IMR-90 (cell line): ENCODE results near the gene PIAS1. TPM values are rescaled to one million over a fixed set of nuclear protein-coding genes. Genes with fewer than 3 reads are reported as not detected.

ENCODE experiments used
- ATAC-seq: fragments of 200-7000 bp; cut with Tn5 transposase; 2 replicates; pipeline ENCODE4 v1.9.1; 2020; ENCODE audit warnings: low read depth, mild to moderate bottlenecking, moderate library complexity
- BruUV-seq: library from RNA; stranded (reverse); fragments of 400-500 nt; replicated peaks from 2 replicates; lab custom pipeline; 2021; lab: Mats Ljungman, UMichigan
- CTCF ChIA-PET: fragments of 300-600 bp; formaldehyde crosslinking; extraction: SDS; loops from one replicate; lab custom pipeline; 2021; ENCODE audit warnings: antibody characterized with exemption; lab: Yijun Ruan, JAX
- POLR2A ChIA-PET: fragments of 300-600 bp; sonication (Branson Sonifier 250); formaldehyde crosslinking; loops from one replicate; lab custom pipeline; 2022; ENCODE audit warnings: antibody characterized with exemption; ENCODE audit not compliant: unreplicated experiment; lab: Charles Lee
- DNase-seq: peaks from one replicate; pipeline ENCODE4 v3.0.0; 2013
- H2AFZ ChIP-seq: replicated peaks from 2 replicates; pipeline ENCODE3; 2013; ENCODE audit warnings: low read length, mild to moderate bottlenecking; ENCODE audit not compliant: poor library complexity
- H2AK5ac ChIP-seq: 2 replicates; pipeline ENCODE4 v1.6.1; 2013; ENCODE audit warnings: low read depth, low read length, inconsistent platforms
- H2AK9ac ChIP-seq: replicated peaks from 2 replicates; pipeline ENCODE3; 2013; ENCODE audit warnings: mild to moderate bottlenecking, low read depth, low read length, moderate library complexity; ENCODE audit not compliant: poor library complexity
- H2BK120ac ChIP-seq: 2 replicates; pipeline ENCODE4 v1.6.1; 2013; ENCODE audit warnings: low read depth, low read length, inconsistent platforms
- H2BK15ac ChIP-seq: 3 replicates; pipeline ENCODE4 v1.6.1; 2013; ENCODE audit warnings: low read depth, low read length, inconsistent platforms
- H2BK20ac ChIP-seq: 2 replicates; pipeline ENCODE4 v1.6.1; 2013; ENCODE audit warnings: low read depth, mild to moderate bottlenecking, inconsistent platforms, low read length, moderate library complexity
- H2BK5ac ChIP-seq: 2 replicates; pipeline ENCODE4 v1.6.1; 2013; ENCODE audit warnings: mild to moderate bottlenecking, low read depth, low read length, inconsistent platforms; ENCODE audit not compliant: poor library complexity, severe bottlenecking
- H3K14ac ChIP-seq: replicated peaks from 2 replicates; pipeline ENCODE4 v1.6.1; 2013; ENCODE audit warnings: low read depth, low read length, inconsistent platforms
- H3K18ac ChIP-seq: 2 replicates; pipeline ENCODE4 v1.6.1; 2013; ENCODE audit warnings: low read depth, low read length, control low read depth
- H3K23ac ChIP-seq: 2 replicates; pipeline ENCODE4 v1.6.1; 2013; ENCODE audit warnings: low read depth, low read length, inconsistent platforms
- H3K27ac ChIP-seq: 2 replicates; pipeline ENCODE4 v1.5.1; 2013; ENCODE audit warnings: mild to moderate bottlenecking, control low read depth, low read length; ENCODE audit not compliant: insufficient read depth
- H3K27me3 ChIP-seq: 2 replicates; pipeline ENCODE4 v1.6.1; 2013; ENCODE audit warnings: low read length; ENCODE audit not compliant: control insufficient read depth, insufficient read depth
- H3K36me3 ChIP-seq: 2 replicates; pipeline ENCODE4 v1.6.1; 2013; ENCODE audit warnings: low read length, mixed read lengths; ENCODE audit not compliant: control insufficient read depth, insufficient read depth
- H3K4ac ChIP-seq: 2 replicates; pipeline ENCODE4 v1.6.1; 2013; ENCODE audit warnings: low read depth, low read length, inconsistent platforms
- H3K4me1 ChIP-seq: 2 replicates; pipeline ENCODE4 v1.6.1; 2013; ENCODE audit warnings: low read length, mixed read lengths; ENCODE audit not compliant: control insufficient read depth, insufficient read depth
- H3K4me2 ChIP-seq: 2 replicates; pipeline ENCODE4 v1.6.1; 2013; ENCODE audit warnings: low read depth, mild to moderate bottlenecking, control low read depth, low read length, moderate library complexity
- H3K4me3 ChIP-seq: 2 replicates; pipeline ENCODE4 v1.5.1; 2013; ENCODE audit warnings: low read depth, mild to moderate bottlenecking, control low read depth, low read length, moderate library complexity; ENCODE audit not compliant: insufficient read depth
- H3K56ac ChIP-seq: 2 replicates; pipeline ENCODE4 v1.6.1; 2013; ENCODE audit warnings: low read length, inconsistent platforms; ENCODE audit not compliant: insufficient read depth; ENCODE audit errors: extremely low read depth
- H3K79me1 ChIP-seq, 2 experiments: 2 replicates each; pipeline ENCODE4 v1.6.1; 2013; ENCODE audit warnings: low read length in 2 of 2, inconsistent platforms in 1 of 2, low read depth in 1 of 2
- H3K9ac ChIP-seq: 2 replicates; pipeline ENCODE4 v1.6.1; 2013; ENCODE audit warnings: low read depth, low read length, control low read depth
- H3K9me1 ChIP-seq: 2 replicates; pipeline ENCODE4 v1.6.1; 2013; ENCODE audit warnings: low read length, inconsistent platforms; ENCODE audit not compliant: insufficient read depth
- H3K9me3 ChIP-seq: 2 replicates; pipeline ENCODE4 v1.6.1; 2013; ENCODE audit warnings: low read length; ENCODE audit not compliant: control insufficient read depth, insufficient read depth
- H4K20me1 ChIP-seq: 2 replicates; pipeline ENCODE4 v1.6.1; 2013; ENCODE audit warnings: low read length, inconsistent platforms; ENCODE audit not compliant: insufficient read depth
- H4K5ac ChIP-seq: 2 replicates; pipeline ENCODE4 v1.6.1; 2013; ENCODE audit warnings: mild to moderate bottlenecking, low read depth, low read length, control low read depth
- H4K8ac ChIP-seq, 2 experiments: 2 replicates each; pipeline ENCODE4 v1.6.1; 2013; ENCODE audit warnings: low read depth in 2 of 2, low read length in 2 of 2, control low read depth in 1 of 2, inconsistent platforms in 1 of 2
- H4K91ac ChIP-seq: 2 replicates; pipeline ENCODE4 v1.6.1; 2013; ENCODE audit warnings: low read depth, low read length, inconsistent platforms; ENCODE audit not compliant: insufficient read depth
- MAZ ChIP-seq: IDR thresholded peaks from 2 replicates; pipeline ENCODE4 v1.6.1; 2012; ENCODE audit warnings: low read depth, mild to moderate bottlenecking, low read length, improper control_type of control experiment, moderate library complexity, borderline replicate concordance
- WGBS, 2 experiments: methylation state at CpG; one replicate each; pipeline versions ENCODE4 v1.1.5 to v1.1.7; 2013; ENCODE audit warnings: missing lambda C conversion rate in 2 of 2; ENCODE audit not compliant: insufficient read length in 1 of 2; ENCODE audit errors: extremely low coverage in 2 of 2; 5-methylcytosine and 5-hydroxymethylcytosine counted together
- dilution Hi-C: fragments of 300-500 bp; cut with HindIII; formaldehyde crosslinking; loops from one replicate; pipeline ENCODE4 v1.14.3; 2018; ENCODE audit warnings: low sequenced_read_pairs; ENCODE audit not compliant: unreplicated experiment
- in situ Hi-C: fragments of 300-500 bp; cut with MboI; formaldehyde crosslinking; loops from 3 replicates; pipeline ENCODE4 v1.14.3; 2019; ENCODE audit warnings: low sequenced_read_pairs, inconsistent platforms, mixed read lengths
- intact Hi-C: fragments of 100-400 bp; cut with micrococcal nuclease; formaldehyde crosslinking; loops from 2 replicates; pipeline ENCODE4 v1.10.0; 2022
- polyA plus RNA-seq, 3 experiments: library from polyadenylated mRNA; depleted of rRNA; stranded (reverse); fragments of >200 nt; gene quantifications; 2 replicates each; pipeline ENCODE4 v1.2.3, GENCODE V29; 2012; ENCODE audit warnings: low replicate concordance in 1 of 3
- total RNA-seq: library from RNA; depleted of rRNA; stranded (reverse); fragments of >200 nt; gene quantifications from 2 replicates; pipeline ENCODE4 v1.2.3, GENCODE V29; 2012

PIAS1 gene
- total and polyA plus RNA-seq, 2 of the 4 experiments (the other 2 are of a cell fraction) = 20.0 to 63.6 TPM

DNA sequence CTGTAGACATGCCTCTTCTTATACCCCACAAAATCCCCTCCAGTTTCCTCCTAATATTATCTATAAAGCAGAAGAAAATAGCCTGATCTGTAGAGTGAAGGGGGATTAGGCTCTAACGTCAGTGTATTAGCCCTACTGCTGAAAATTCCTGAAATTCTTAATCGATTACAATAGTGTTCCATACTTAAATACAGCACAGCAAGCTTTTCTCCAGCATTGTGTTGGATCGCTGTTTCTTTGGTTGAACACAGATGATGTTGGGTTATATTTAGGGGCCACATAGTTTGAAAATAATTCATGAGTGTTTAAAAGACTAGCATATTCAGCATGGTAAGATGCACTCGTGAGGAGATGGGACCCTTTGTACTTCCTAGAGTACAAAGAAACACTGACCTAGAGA is 52.5 kb downstream of the PIAS1 start:
- peaks cover 4% of the 10 kb centered on the region for H3K36me3 ChIP-seq
- H2AK9ac ChIP-seq = no peak overlapping the region
- peak overlapping the region; percentile 31; the same call in 1 of the 2 replicates for H3K4me2 ChIP-seq
- TF ChIP-seq MAZ = no peak
- no peak overlapping the region for H3K9ac ChIP-seq
- H2BK5ac ChIP-seq = no peak overlapping the region
- H3K23ac ChIP-seq = no peak overlapping the region
- no peak overlapping the region for H4K5ac ChIP-seq
- no peak overlapping the region for H3K27ac ChIP-seq
- no CpG with 5 or more reads among the region's 4 CpGs for WGBS, 2 experiments
- ChIA-PET CTCF (no interaction called here), POLR2A (no interaction called here)
- H3K56ac ChIP-seq = no peak overlapping the region
- no peaks in the 10 kb centered on the region for H3K27me3 ChIP-seq
- dilution Hi-C loops = no loop called here
- in situ Hi-C loops = no loop called here
- peaks cover 3% of the 10 kb centered on the region for H3K4me1 ChIP-seq
- no peak overlapping the region for H2BK20ac ChIP-seq
- H3K18ac ChIP-seq = no peak overlapping the region
- H3K14ac ChIP-seq = no peak overlapping the region
- no peaks in the 10 kb centered on the region for H3K9me3 ChIP-seq
- ATAC-seq (peak; percentile 89), DNase-seq (peak; percentile 56)
- H4K20me1 ChIP-seq = peaks cover 9% of the 10 kb centered on the region; the same call in 1 of the 2 replicates
- H3K4ac ChIP-seq = no peak overlapping the region
- intact Hi-C loops = no loop called here
- no TSS peak for BruUV-seq
- H4K8ac ChIP-seq = no peak overlapping the region
- H3K79me1 ChIP-seq = peaks cover 26 to 43% of the 10 kb centered on the region in 2 experiments
- no peak overlapping the region for H4K91ac ChIP-seq
- H2AFZ ChIP-seq = no peak overlapping the region
- H3K4me3 ChIP-seq = no peak overlapping the region
- H2AK5ac ChIP-seq = no peak overlapping the region
- no peak overlapping the region for H2BK15ac ChIP-seq
- H2BK120ac ChIP-seq = no peak overlapping the region
- 0 out of 2 replicates have a peak, but pooled peaks cover 1% of the 10 kb centered on the region for H3K9me1 ChIP-seq
